IPS DF 6.9 (cell line): ENCODE data around the gene CYP19A1.

ENCODE experiments used
- DNase-seq: peaks from one replicate; pipeline ENCODE4 v3.0.0-alpha.2; 2013; ENCODE audit warnings: low read depth, low spot score
- H3K27ac ChIP-seq: one replicate; pipeline ENCODE4 v1.5.1; 2013; ENCODE audit warnings: low read length, control low read depth
- H3K27me3 ChIP-seq: 2 replicates; pipeline ENCODE4 v1.6.1; 2013; ENCODE audit warnings: mild to moderate bottlenecking, low read length; ENCODE audit not compliant: control insufficient read depth, insufficient read depth
- H3K36me3 ChIP-seq: 2 replicates; pipeline ENCODE4 v1.6.1; 2013; ENCODE audit warnings: low read length; ENCODE audit not compliant: control insufficient read depth, insufficient read depth
- H3K4me1 ChIP-seq: 2 replicates; pipeline ENCODE4 v1.6.1; 2013; ENCODE audit warnings: low read length; ENCODE audit not compliant: control insufficient read depth, insufficient read depth
- H3K4me3 ChIP-seq: 2 replicates; pipeline ENCODE4 v1.5.1; 2013; ENCODE audit warnings: mild to moderate bottlenecking, low read length
- H3K9me3 ChIP-seq: 2 replicates; pipeline ENCODE4 v1.6.1; 2013; ENCODE audit warnings: low read length, inconsistent platforms; ENCODE audit not compliant: control insufficient read depth, insufficient read depth
- WGBS: extraction: QIAGEN DNeasy Blood & Tissue Kit; methylation state at CpG from one replicate; pipeline ENCODE4 v1.1.7; 2013; ENCODE audit warnings: mixed read lengths, missing lambda C conversion rate; ENCODE audit not compliant: insufficient read length, insufficient coverage; 5-methylcytosine and 5-hydroxymethylcytosine counted together

Gene CYP19A1

DNA sequence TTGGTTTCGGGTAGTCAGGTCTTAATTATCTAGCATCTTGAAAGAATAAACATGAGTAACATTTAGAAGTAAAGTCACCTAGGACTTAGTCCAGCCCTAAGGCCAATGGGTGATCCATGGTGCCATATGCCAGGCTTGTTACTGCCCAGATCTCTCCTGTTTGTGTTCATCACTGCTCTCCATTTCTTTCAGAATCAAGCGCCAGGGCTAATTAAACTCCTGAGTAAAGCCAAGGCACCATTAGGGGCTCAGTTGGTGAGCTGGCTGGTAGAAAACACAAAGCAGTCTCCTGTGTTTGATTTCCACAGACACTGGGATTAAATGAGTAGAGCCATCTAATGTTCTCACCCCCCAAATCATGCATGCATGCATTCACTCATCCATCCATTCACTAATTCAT, 11.3 kb downstream of the CYP19A1 start:
- no CpG with 5 or more reads among the region's 2 CpGs for WGBS
- no peak for DNase-seq
- Histone ChIP-seq H3K27me3 (no peaks in the 10 kb centered on the region), H3K9me3 (no peaks in the 10 kb centered on the region), H3K27ac (no peak overlapping the region), H3K4me3 (no peak overlapping the region), H3K4me1 (no peaks in the 10 kb centered on the region), H3K36me3 (no peaks in the 10 kb centered on the region)

- WGBS = no CpG with 5 or more reads among the region's 3 CpGs
These were observed 13.2 kb downstream of the CYP19A1 start for GRCh38 chr15:51325167-51325566.

DNA sequence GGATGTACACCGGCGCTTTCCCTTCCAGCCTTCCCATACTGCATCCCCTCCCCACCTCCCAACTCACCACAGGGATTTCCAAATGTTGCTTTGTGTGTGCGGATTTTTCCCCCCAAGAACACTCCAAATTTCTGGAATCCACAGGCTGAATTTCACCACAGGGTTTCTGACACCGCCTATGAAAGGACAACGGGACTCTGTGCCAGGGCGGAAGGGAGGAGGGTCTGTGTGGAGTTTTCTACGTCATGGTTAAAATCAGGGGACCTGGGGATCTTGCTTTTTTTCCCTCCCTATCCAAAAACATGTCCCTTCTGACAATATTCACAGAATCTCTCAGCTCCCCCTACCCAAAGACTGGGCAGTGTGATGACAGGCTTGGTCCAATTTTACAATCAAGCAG, 14.6 kb downstream of the CYP19A1 start:
- no peak overlapping the region for H3K27ac ChIP-seq
- no peak for DNase-seq
- no peaks in the 10 kb centered on the region for H3K27me3 ChIP-seq
- H3K36me3 ChIP-seq = no peaks in the 10 kb centered on the region
- no CpG with 5 or more reads among the region's 7 CpGs for WGBS
- H3K4me3 ChIP-seq = no peak overlapping the region
- no peaks in the 10 kb centered on the region for H3K4me1 ChIP-seq
- H3K9me3 ChIP-seq = no peaks in the 10 kb centered on the region

More at GRCh38 chr15:51325167-51325566, 13.2 kb downstream of the CYP19A1 start:
- no peaks in the 10 kb centered on the region for H3K4me1 ChIP-seq
- no peak for DNase-seq
- no peaks in the 10 kb centered on the region for H3K36me3 ChIP-seq
- H3K27ac ChIP-seq = no peak overlapping the region
- H3K9me3 ChIP-seq = no peaks in the 10 kb centered on the region
- no peak overlapping the region for H3K4me3 ChIP-seq
- no peaks in the 10 kb centered on the region for H3K27me3 ChIP-seq

GRCh38 chr15:51322621-51323296, 15.6 kb downstream of the CYP19A1 start:
- H3K36me3 ChIP-seq = no peaks in the 10 kb centered on the region
- H3K4me1 ChIP-seq = no peaks in the 10 kb centered on the region
- DNase-seq = no peak
- H3K27me3 ChIP-seq = no peaks in the 10 kb centered on the region
- no peak overlapping the region for H3K4me3 ChIP-seq
- no peak overlapping the region for H3K27ac ChIP-seq
- no CpG with 5 or more reads among the region's 1 CpG for WGBS
- H3K9me3 ChIP-seq = no peaks in the 10 kb centered on the region

- no peak for DNase-seq
- WGBS = no CpG with 5 or more reads among the region's 4 CpGs
- Histone ChIP-seq H3K27me3 (no peaks in the 10 kb centered on the region), H3K27ac (no peak overlapping the region), H3K4me1 (no peaks in the 10 kb centered on the region), H3K4me3 (no peak overlapping the region), H3K36me3 (no peaks in the 10 kb centered on the region), H3K9me3 (no peaks in the 10 kb centered on the region)
These were observed 17.1 kb downstream of the CYP19A1 start for GRCh38 chr15:51321316-51321715.

DNA sequence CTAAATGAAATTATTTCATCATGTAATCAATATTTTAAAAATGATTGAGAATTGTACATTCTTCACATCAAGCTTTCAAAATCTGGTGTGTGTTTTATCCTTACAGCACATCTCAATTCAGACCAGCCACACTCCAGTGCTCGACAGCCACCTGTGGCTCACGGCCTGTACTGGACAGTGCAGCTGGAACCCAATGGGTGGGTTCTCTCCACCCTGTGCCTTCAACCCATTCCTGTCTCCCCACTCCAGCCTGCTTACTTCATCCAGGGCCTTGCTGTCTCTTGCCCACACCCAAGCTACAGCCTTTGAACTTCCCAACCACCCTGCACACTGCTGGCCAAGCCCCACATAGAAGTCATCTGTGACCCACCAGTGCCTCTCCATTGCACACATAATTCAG, 17.6 kb downstream of the CYP19A1 start:
- Histone ChIP-seq H3K36me3 (no peaks in the 10 kb centered on the region), H3K9me3 (no peaks in the 10 kb centered on the region), H3K4me1 (no peaks in the 10 kb centered on the region), H3K4me3 (no peak overlapping the region), H3K27ac (no peak overlapping the region), H3K27me3 (no peaks in the 10 kb centered on the region)
- DNase-seq = no peak
- no CpG with 5 or more reads among the region's 2 CpGs for WGBS

DNA sequence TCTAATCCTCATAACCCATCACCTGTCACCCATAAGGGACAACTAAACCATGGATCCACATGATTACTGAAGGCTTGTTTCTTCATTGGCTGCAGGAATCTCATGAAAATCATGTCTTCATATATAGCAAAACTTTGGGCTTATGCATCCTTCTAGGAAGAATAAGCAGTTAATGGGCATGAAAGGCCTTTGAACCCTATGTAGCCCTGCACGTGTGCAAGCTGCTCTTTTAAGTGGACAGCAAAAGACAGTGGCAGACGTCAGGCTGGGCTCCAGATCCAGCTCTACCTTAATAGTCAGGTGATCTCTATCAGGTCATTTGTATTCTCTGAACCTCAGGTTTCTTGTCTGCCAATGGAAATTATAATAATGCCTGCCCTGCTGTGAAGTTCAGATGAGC, 18.9 kb downstream of the CYP19A1 start:
- no peak overlapping the region for H3K4me3 ChIP-seq
- H3K27me3 ChIP-seq = no peaks in the 10 kb centered on the region
- H3K9me3 ChIP-seq = no peaks in the 10 kb centered on the region
- WGBS = no CpG with 5 or more reads among the region's 2 CpGs
- no peak overlapping the region for H3K27ac ChIP-seq
- no peaks in the 10 kb centered on the region for H3K36me3 ChIP-seq
- DNase-seq = no peak
- no peaks in the 10 kb centered on the region for H3K4me1 ChIP-seq

GRCh38 chr15:51318382-51319150, 19.8 kb downstream of the CYP19A1 start:
- Histone ChIP-seq H3K9me3 (no peaks in the 10 kb centered on the region), H3K4me3 (no peak overlapping the region), H3K36me3 (no peaks in the 10 kb centered on the region), H3K27me3 (no peaks in the 10 kb centered on the region), H3K27ac (no peak overlapping the region), H3K4me1 (no peaks in the 10 kb centered on the region)
- no peak for DNase-seq
- no CpG with 5 or more reads among the region's 7 CpGs for WGBS

- WGBS = no CpG with 5 or more reads among the region's 1 CpG
- H3K36me3 ChIP-seq = no peaks in the 10 kb centered on the region
- no peak overlapping the region for H3K27ac ChIP-seq
- no peaks in the 10 kb centered on the region for H3K4me1 ChIP-seq
- no peak for DNase-seq
- H3K4me3 ChIP-seq = no peak overlapping the region
- no peaks in the 10 kb centered on the region for H3K27me3 ChIP-seq
- no peaks in the 10 kb centered on the region for H3K9me3 ChIP-seq
These were observed 21.8 kb downstream of the CYP19A1 start for GRCh38 chr15:51316636-51317035.

DNA sequence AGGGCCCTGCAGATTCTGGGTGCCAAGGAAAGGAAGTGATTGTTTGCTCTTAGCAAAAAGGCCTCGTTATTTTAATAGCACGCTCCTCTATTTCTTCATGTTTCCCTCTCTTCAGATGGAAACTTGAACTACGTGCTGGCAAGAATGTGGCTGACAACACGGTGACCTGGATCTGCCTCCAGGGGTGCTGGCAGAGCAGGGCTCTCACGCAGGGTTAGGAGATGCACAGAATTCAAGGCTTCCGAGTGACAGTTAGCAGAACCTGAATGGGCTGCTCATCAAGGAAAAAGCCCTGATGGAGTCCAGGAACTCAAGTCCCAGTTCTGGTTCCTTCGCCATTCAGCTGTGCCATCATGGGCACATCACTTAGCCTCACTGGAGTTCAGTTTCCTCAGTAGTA, 22.7 kb downstream of the CYP19A1 start:
- Histone ChIP-seq H3K27ac (no peak overlapping the region), H3K27me3 (no peaks in the 10 kb centered on the region), H3K4me1 (no peaks in the 10 kb centered on the region), H3K9me3 (no peaks in the 10 kb centered on the region), H3K4me3 (no peak overlapping the region), H3K36me3 (no peaks in the 10 kb centered on the region)
- no peak for DNase-seq
- WGBS = no CpG with 5 or more reads among the region's 7 CpGs
